Glutamatergic neuron (in vitro differentiated cells): ENCODE measurements around the gene TCF7L2. TPM values are rescaled to one million over a fixed set of nuclear protein-coding genes. Genes with fewer than 3 reads are reported as not detected.

Experiments
- DNase-seq: peaks from one replicate; pipeline ENCODE4 v3.0.0; 2022
- H3K27ac Mint-ChIP-seq: one replicate; pipeline ENCODE4 v1.8.0; 2020; ENCODE audit warnings: mild to moderate bottlenecking, mixed read lengths, inconsistent platforms; ENCODE audit not compliant: unreplicated experiment
- H3K27me3 Mint-ChIP-seq: one replicate; pipeline ENCODE4 v1.8.0; 2020; ENCODE audit warnings: mild to moderate bottlenecking, moderate library complexity, mixed read lengths, inconsistent platforms; ENCODE audit not compliant: unreplicated experiment
- H3K36me3 Mint-ChIP-seq: one replicate; pipeline ENCODE4 v1.8.0; 2020; ENCODE audit warnings: mild to moderate bottlenecking, mixed read lengths, inconsistent platforms; ENCODE audit not compliant: unreplicated experiment
- H3K4me1 Mint-ChIP-seq: one replicate; pipeline ENCODE4 v1.8.0; 2020; ENCODE audit warnings: mild to moderate bottlenecking, low read depth, mixed read lengths, inconsistent platforms; ENCODE audit not compliant: unreplicated experiment
- H3K4me3 Mint-ChIP-seq: one replicate; pipeline ENCODE4 v1.8.0; 2020; ENCODE audit warnings: mild to moderate bottlenecking, mixed read lengths, inconsistent platforms; ENCODE audit not compliant: unreplicated experiment
- H3K9me3 Mint-ChIP-seq: one replicate; pipeline ENCODE4 v1.8.0; 2020; ENCODE audit warnings: mild to moderate bottlenecking, moderate library complexity, mixed read lengths, inconsistent platforms; ENCODE audit not compliant: unreplicated experiment
- total RNA-seq: library from RNA; stranded (reverse); fragmentation: NEBNext Ultra II Directional; extraction: Animal tissue kit (Norgen Biotek cat#: 25700); gene quantifications from one replicate; pipeline ENCODE4 v1.2.1, GENCODE V29; 2021; ENCODE audit not compliant: unreplicated experiment
- TF ChIP-seq, protein P1 (sequence below): fragments of 200-600 bp; sonication (generic); IDR thresholded peaks from one replicate; pipeline ENCODE4 v1.5.0; 2021; ENCODE audit not compliant: partially characterized antibody, unreplicated experiment

The TCF7L2 gene
- total RNA-seq, 1 donor from 2014 or later = 5.0 TPM

- H3K27me3 Mint-ChIP-seq = peaks cover 6% of the 10 kb centered on the region
- DNase-seq = no peak
- H3K9me3 Mint-ChIP-seq = peaks cover 3% of the 10 kb centered on the region
- no peaks in the 10 kb centered on the region for H3K36me3 Mint-ChIP-seq
- TF ChIP-seq, protein P1, sequence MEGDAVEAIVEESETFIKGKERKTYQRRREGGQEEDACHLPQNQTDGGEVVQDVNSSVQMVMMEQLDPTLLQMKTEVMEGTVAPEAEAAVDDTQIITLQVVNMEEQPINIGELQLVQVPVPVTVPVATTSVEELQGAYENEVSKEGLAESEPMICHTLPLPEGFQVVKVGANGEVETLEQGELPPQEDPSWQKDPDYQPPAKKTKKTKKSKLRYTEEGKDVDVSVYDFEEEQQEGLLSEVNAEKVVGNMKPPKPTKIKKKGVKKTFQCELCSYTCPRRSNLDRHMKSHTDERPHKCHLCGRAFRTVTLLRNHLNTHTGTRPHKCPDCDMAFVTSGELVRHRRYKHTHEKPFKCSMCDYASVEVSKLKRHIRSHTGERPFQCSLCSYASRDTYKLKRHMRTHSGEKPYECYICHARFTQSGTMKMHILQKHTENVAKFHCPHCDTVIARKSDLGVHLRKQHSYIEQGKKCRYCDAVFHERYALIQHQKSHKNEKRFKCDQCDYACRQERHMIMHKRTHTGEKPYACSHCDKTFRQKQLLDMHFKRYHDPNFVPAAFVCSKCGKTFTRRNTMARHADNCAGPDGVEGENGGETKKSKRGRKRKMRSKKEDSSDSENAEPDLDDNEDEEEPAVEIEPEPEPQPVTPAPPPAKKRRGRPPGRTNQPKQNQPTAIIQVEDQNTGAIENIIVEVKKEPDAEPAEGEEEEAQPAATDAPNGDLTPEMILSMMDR = no peak
- H3K4me3 Mint-ChIP-seq = no peak overlapping the region
- H3K4me1 Mint-ChIP-seq = peaks cover 7% of the 10 kb centered on the region
- H3K27ac Mint-ChIP-seq = no peak overlapping the region
Measured at GRCh38 chr10:112945811-112946210, 4.2 kb upstream of the TCF7L2 start.

- no peak for DNase-seq
- Mint-ChIP-seq H3K27me3 (peaks cover 6% of the 10 kb centered on the region), H3K9me3 (peaks cover 3% of the 10 kb centered on the region), H3K4me3 (no peak overlapping the region), H3K27ac (no peak overlapping the region), H3K36me3 (no peaks in the 10 kb centered on the region), H3K4me1 (peaks cover 7% of the 10 kb centered on the region)
- TF ChIP-seq, protein P1 = no peak
Measured at GRCh38 chr10:112946649-112947048, 3.4 kb upstream of the TCF7L2 start.

DNA sequence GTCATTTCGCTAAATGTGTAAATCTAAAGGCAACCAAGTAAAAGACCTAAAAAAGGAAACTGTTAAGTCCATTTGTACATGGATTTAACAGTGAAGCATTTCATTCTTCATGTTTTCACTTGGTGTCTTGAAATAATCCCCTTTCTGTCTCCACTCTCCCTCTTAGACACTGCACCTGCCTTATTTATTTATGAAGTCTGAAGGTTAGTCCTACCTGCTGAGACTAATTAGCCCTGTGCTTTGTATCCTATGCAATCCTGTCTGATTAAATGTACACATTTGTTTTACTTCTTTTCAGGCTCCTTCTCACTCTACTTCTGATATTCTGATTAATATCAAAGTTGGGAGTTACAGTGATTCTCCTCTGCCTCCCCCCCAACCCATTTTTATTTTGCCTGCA is 1.9 kb upstream of the TCF7L2 start:
- H3K27ac Mint-ChIP-seq = no peak overlapping the region
- H3K9me3 Mint-ChIP-seq = peaks cover 3% of the 10 kb centered on the region
- no peak for DNase-seq
- H3K36me3 Mint-ChIP-seq = no peaks in the 10 kb centered on the region
- H3K4me1 Mint-ChIP-seq = peaks cover 9% of the 10 kb centered on the region
- peaks cover 12% of the 10 kb centered on the region for H3K27me3 Mint-ChIP-seq
- TF ChIP-seq, protein P1 = no peak
- H3K4me3 Mint-ChIP-seq = no peak overlapping the region

GRCh38 chr10:112949143-112949823 is 764 bp upstream of the TCF7L2 start:
- Mint-ChIP-seq H3K4me1 (peaks cover 13% of the 10 kb centered on the region), H3K9me3 (peaks cover 3% of the 10 kb centered on the region), H3K4me3 (peak overlapping the region; percentile 55), H3K36me3 (no peaks in the 10 kb centered on the region), H3K27me3 (peaks cover 12% of the 10 kb centered on the region), H3K27ac (no peak overlapping the region)
- TF ChIP-seq, protein P1 = no peak
- no peak for DNase-seq

DNA sequence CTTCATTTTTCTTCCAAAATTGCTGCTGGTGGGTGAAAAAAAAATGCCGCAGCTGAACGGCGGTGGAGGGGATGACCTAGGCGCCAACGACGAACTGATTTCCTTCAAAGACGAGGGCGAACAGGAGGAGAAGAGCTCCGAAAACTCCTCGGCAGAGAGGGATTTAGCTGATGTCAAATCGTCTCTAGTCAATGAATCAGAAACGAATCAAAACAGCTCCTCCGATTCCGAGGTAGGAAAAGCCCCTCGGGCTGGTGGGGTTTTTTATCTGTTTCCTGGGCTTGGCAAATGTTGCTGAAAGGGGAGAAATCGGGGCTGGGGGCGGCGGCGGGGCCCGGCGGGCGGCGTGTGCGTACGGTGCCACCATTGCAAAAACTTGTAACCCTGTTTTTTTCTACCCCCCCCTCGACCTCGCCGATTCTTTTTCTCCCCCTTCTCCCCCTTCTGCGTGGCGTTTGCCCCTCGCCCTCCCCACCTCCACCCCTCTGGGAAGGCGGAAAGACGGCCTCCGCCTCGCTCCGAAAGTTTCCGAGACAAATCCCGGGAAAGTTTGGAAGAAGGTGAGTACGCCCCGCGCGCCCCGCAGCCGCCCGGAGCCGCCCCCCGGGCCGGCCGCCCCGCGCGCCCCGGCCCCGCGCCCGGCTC is 789 bp downstream of the TCF7L2 start:
- Mint-ChIP-seq H3K9me3 (peaks cover 3% of the 10 kb centered on the region), H3K27ac (peak overlapping the region; percentile 25), H3K27me3 (peaks cover 12% of the 10 kb centered on the region), H3K36me3 (no peaks in the 10 kb centered on the region), H3K4me3 (peak overlapping the region; percentile 98), H3K4me1 (peaks cover 18% of the 10 kb centered on the region)
- TF ChIP-seq, protein P1 = no peak
- no peak for DNase-seq
